HG02588 (cell line): ENCODE results near the gene NTRK2.
A peak's percentile ranks its signal among the peaks of the same experiment; 100 is the strongest.

ENCODE experiments used
- ATAC-seq: cut with Tn5 transposase; IDR thresholded peaks from one replicate; pipeline ENCODE4 v1.9.1; 2021; ENCODE audit warnings: mild to moderate bottlenecking, moderate library complexity; ENCODE audit not compliant: unreplicated experiment

NTRK2 gene

DNA sequence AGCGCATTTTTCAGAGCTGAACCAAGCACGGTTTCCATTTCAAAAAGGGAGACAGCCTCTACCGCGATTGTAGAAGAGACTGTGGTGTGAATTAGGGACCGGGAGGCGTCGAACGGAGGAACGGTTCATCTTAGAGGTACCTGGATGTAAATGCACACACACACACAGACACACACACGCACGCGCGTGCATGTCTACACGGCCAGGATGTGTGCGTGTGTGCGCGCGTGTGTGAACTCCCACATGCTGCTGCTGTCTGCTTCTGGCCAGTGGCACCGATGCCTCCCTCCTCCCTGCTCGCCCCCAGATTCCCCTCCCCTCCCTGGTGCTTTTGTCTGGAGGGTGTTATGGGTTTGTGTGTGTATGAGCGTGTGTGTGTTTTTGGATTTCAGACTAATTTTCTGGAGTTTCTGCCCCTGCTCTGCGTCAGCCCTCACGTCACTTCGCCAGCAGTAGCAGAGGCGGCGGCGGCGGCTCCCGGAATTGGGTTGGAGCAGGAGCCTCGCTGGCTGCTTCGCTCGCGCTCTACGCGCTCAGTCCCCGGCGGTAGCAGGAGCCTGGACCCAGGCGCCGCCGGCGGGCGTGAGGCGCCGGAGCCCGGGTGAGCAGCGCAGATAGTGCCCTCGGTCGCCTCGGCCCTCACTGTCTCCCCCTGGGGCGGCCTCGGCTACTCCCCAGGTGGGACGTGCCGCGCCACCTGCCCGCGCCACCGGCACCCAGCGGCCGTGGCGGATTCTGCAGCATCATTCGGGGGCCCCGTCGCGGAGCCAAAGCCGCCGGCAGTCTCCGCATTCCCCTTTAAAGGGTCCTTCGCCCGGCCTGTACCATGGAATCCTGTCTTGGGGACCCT is at the start of gene NTRK2:
Gene NTRK2, plus strand, starts transcription at position 442 of the 850 bp plus-strand sequence. CDS start 1,020 bp downstream, outside the sequence.
- no peak for ATAC-seq

DNA sequence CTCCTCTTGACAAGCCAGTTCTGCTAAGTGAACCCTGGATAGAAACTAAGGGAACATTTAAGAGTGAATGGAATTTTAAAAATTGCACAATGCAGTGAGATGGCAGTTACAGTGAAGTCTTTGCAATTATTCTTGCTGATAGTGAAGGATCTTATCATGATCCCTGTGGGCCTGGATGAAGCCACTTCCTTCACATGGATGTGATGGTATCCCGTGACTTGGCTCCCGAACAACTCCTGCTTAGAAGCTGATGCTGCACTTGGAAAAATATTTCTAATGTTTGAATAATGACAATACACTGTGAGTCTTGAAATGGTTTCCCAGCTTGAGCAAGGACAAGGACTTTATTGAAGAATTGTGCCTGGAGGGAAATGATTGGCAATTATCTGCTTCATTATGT is 49.2 kb upstream of the NTRK2 start:
- no peak for ATAC-seq

DNA sequence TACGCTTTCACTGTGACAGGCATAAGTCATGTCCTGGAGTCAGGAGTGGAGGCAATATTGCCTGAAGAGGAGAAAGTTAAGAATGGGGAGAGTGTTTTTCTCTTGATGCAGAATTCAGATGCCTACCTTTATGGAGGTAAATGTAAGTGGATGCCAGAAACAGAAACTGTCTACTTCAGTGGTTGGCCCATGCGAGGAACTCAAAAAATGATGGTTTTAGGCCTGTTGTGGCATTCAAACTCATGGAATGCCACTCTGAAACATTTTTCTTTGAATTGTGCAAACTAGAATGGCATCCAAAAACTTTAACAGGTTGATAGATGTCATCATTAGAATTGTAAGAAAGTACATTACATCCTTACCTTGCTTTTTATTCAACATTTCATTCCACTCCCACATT is 47.7 kb upstream of the NTRK2 start:
- no peak for ATAC-seq

GRCh38 chr9:84622981-84623380 is 46.5 kb upstream of the NTRK2 start:
- ATAC-seq, result no peak

DNA sequence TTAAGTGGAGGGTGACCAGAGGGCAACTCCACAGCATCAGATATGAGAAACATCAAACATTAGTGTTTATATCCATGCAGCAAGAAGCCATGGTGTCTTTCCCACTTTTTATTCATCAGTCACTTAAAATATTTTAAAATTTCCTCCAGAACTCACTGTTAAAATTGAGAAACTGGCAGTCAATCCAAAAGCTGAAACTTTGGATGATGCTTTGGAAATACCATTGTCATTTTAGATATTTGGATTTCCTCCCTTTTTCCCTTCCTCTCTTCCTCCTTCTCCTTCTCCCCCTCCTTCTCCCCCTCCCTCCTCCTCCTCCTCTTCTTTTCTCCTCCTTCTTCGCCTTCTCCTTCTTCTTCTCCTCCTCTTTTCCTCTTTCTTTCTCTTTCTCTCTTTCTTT is 33.1 kb upstream of the NTRK2 start:
- no peak for ATAC-seq

- no peak for ATAC-seq
Observed at GRCh38 chr9:84642553-84643141, 26.9 kb upstream of the NTRK2 start.

GRCh38 chr9:84647699-84648098 is 21.8 kb upstream of the NTRK2 start:
- no peak for ATAC-seq

DNA sequence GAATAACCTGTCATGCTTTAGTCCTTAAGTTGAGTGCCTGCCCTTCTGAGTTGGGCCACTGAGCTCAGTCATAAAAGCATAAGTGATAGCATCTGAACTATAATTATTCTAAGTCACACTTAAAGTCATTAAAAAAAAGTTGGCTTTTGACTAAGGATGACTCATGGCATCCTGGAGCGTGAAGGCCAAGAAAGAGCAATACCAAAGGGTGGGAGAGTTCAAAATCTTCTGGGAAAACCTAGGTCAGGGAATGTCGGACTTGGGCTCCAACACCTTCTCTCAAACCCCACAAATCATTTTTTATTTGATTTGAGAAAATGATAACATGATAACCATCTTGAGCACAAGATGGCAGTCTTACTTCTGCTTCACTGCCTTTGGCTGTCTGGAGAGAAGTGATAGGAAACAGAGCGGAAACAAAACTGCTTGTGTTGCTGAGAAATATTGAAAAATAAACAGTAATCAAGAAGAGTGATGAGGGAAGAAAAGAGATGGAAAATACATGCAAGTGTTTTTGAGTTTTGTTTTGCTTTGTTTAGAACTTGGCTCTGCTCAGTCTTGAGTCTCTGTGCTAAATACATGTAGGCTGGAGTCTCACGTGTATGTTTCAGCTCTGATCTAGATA is 16.9 kb upstream of the NTRK2 start:
- no peak for ATAC-seq

- no peak for ATAC-seq
Observed at GRCh38 chr9:84655447-84655846, 14.1 kb upstream of the NTRK2 start.

- no peak for ATAC-seq
Observed at GRCh38 chr9:84659313-84659712, 10.2 kb upstream of the NTRK2 start.

DNA sequence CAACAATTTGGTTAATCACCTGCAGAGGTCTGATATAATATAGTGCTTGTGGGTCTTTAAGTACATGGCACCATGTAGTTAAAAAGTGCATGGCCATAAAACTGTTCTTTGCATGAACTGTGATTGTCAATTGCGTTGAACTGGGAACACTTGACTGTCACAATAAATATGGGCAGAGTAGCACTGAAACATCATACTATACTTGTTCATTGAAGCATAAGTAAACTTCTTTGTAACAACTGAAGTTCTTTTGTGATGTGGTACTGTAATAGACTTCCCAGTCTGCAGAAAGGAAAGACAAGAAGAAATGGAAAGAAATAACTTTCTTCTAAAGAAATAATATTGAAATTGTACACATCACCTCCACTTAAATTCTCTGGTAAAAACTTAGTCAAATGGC is 9.8 kb upstream of the NTRK2 start:
- ATAC-seq, result no peak

DNA sequence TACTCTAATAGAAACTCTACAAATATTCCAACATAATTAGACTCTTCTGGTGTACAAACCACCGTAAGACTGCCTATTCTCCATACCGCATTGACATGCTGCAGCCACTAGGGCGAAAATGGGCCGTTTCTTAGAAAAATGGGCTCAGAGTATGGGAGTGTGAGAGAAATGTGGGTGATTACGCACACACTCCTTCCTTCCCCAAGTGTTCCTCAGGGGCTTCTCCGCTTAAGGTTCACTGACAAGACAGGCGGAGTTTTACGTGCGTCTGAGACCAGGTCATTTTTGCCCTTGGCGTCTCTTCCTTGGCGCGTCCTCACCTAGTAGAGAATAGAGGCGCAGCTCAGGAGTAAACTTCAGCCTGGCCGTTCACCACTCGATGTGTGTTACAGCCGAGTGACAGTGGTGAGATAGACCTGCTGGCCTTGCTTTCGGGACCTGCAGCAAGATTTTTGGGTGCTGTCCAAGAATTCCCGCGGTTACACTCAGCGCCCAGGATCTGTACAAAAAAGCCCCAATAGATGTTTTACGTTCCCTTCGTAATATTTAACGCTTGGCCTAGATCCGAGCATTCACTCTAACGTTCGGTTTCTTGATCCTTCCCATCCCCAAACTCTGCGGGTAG is 1.8 kb upstream of the NTRK2 start:
- peak; percentile 40 for ATAC-seq

DNA sequence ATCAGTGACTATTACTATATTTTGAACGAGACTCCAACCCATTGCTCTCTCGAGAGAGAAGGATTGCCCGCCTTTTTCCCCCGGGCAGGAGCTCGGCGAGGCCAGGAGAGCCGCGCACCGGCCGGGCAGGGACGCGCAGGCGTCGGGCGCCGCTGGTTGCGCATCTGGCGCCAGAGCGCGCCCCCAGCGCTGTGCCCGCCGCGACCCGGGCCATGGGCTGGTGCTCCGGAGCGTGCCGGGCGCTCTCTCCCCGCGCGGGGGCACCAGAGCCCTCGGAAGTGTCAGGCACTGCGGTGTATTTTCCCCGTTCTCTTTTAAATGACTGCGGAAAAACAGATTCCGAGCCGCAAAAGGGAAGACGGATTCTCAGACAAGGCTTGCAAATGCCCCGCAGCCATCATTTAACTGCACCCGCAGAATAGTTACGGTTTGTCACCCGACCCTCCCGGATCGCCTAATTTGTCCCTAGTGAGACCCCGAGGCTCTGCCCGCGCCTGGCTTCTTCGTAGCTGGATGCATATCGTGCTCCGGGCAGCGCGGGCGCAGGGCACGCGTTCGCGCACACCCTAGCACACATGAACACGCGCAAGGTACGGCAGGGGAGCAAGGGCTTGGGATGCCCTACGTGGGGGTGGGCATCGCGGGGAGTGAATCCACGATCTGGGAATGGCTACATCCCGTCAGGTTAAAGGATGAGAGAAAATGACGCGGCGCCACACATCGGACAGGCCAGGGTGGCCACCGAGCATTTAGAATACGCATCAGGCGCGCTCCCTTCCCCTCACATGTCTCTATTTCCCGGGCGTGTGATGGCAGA is 1.1 kb upstream of the NTRK2 start:
- peak; percentile 71 for ATAC-seq

GRCh38 chr9:84669013-84669287 is 579 bp upstream of the NTRK2 start:
- ATAC-seq, result no peak

DNA sequence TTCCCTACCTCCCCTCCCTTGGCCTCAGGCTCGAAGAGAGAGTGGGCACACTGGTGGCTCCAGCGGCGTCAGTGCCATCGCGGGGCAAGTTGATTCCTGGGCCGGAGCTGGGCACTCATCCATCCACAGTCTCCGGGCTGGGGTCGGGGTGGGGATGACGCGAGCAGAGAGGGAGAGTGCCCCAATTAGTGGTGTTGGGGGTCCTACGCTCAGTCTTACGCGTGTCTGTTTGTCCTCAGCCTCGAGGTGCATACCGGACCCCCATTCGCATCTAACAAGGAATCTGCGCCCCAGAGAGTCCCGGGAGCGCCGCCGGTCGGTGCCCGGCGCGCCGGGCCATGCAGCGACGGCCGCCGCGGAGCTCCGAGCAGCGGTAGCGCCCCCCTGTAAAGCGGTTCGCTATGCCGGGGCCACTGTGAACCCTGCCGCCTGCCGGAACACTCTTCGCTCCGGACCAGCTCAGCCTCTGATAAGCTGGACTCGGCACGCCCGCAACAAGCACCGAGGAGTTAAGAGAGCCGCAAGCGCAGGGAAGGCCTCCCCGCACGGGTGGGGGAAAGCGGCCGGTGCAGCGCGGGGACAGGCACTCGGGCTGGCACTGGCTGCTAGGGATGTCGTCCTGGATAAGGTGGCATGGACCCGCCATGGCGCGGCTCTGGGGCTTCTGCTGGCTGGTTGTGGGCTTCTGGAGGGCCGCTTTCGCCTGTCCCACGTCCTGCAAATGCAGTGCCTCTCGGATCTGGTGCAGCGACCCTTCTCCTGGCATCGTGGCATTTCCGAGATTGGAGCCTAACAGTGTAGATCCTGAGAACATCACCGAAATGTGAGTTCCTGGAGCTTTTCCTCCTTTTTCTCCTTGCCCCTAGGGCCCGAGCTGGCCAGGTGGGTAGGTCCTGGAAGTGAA is 861 bp downstream of the NTRK2 start:
- ATAC-seq, result no peak

GRCh38 chr9:84671586-84672521 is 2.3 kb downstream of the NTRK2 start:
- no peak for ATAC-seq

DNA sequence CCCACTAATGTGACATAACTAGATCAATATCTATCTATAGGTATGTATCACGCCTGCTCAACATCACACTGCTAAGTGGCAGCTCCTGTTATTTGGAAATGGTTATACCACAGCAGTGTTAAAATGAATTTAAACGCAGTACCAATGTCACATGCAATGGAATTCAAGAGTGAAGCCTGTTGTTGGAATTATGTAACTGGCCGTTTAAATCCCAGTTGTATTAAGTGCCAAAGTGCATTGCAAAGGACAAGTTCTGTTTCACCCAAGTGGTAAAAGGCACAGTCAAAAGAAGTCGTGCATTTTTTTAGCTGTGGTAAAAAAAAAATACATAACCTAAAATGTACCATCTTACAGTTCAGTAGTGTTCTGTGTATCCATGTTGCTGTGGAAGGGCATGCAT is 4.3 kb downstream of the NTRK2 start:
- no peak for ATAC-seq

DNA sequence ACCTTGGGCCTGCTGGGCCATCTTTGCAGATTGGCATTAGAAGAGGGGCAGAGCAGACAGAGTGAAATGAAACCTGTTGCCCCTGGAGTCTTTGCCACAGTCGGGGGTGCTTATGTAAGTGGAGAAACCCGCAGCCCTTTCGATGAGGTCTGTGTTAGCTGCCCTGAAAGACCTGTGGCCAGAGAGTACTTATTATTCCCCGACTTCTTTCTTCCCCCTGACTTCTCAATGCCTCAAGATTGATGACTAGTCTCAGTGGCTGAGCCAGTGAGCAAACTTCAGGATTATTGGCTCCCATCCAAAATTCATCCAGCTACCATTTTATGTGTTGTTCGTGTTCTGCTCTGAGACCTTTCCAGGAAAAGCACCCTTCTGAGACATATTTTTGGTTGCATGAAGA is 7.6 kb downstream of the NTRK2 start:
- no peak for ATAC-seq

- ATAC-seq, result no peak
Observed at GRCh38 chr9:84679571-84679970, 10.0 kb downstream of the NTRK2 start.
